Measurements from ENCODE around the gene RNF180. TPM values are rescaled to one million over a fixed set of nuclear protein-coding genes. Genes with fewer than 3 reads are reported as not detected.

Gene RNF180
- total RNA-seq, 1 donor from 2014 or later = 11.2 TPM

GRCh38 chr5:64149857-64150521 lies 15.7 kb upstream of the RNF180 start:
- DNase-seq (ENCODE audit: low spot score, unreplicated experiment) = no peak
- peaks cover 2% of the 10 kb centered on the region for H3K27me3 Mint-ChIP-seq
- peaks cover 8% of the 10 kb centered on the region for H3K9me3 Mint-ChIP-seq (ENCODE audit: low read depth)
- TF ChIP-seq, protein P1, sequence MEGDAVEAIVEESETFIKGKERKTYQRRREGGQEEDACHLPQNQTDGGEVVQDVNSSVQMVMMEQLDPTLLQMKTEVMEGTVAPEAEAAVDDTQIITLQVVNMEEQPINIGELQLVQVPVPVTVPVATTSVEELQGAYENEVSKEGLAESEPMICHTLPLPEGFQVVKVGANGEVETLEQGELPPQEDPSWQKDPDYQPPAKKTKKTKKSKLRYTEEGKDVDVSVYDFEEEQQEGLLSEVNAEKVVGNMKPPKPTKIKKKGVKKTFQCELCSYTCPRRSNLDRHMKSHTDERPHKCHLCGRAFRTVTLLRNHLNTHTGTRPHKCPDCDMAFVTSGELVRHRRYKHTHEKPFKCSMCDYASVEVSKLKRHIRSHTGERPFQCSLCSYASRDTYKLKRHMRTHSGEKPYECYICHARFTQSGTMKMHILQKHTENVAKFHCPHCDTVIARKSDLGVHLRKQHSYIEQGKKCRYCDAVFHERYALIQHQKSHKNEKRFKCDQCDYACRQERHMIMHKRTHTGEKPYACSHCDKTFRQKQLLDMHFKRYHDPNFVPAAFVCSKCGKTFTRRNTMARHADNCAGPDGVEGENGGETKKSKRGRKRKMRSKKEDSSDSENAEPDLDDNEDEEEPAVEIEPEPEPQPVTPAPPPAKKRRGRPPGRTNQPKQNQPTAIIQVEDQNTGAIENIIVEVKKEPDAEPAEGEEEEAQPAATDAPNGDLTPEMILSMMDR (IDR thresholded peaks at IDR 0.05; ENCODE audit: unreplicated experiment) = no peak
- H3K36me3 Mint-ChIP-seq (ENCODE audit: insufficient read depth) = no peaks in the 10 kb centered on the region
- H3K27ac Mint-ChIP-seq = no peak overlapping the region
- no peak overlapping the region for H3K4me3 Mint-ChIP-seq (ENCODE audit: low read depth)
- no peaks in the 10 kb centered on the region for H3K4me1 Mint-ChIP-seq (ENCODE audit: low read depth)

GRCh38 chr5:64156261-64156660 lies 9.4 kb upstream of the RNF180 start:
- H3K36me3 Mint-ChIP-seq (ENCODE audit: insufficient read depth) = no peaks in the 10 kb centered on the region
- peaks cover 2% of the 10 kb centered on the region for H3K27me3 Mint-ChIP-seq
- H3K9me3 Mint-ChIP-seq (ENCODE audit: low read depth) = peaks cover 8% of the 10 kb centered on the region
- H3K4me3 Mint-ChIP-seq (ENCODE audit: low read depth) = no peak overlapping the region
- TF ChIP-seq, protein P1 (IDR thresholded peaks at IDR 0.05; ENCODE audit: unreplicated experiment) = no peak
- H3K4me1 Mint-ChIP-seq (ENCODE audit: low read depth) = peaks cover 3% of the 10 kb centered on the region
- no peak for DNase-seq (ENCODE audit: low spot score, unreplicated experiment)
- no peak overlapping the region for H3K27ac Mint-ChIP-seq

DNA sequence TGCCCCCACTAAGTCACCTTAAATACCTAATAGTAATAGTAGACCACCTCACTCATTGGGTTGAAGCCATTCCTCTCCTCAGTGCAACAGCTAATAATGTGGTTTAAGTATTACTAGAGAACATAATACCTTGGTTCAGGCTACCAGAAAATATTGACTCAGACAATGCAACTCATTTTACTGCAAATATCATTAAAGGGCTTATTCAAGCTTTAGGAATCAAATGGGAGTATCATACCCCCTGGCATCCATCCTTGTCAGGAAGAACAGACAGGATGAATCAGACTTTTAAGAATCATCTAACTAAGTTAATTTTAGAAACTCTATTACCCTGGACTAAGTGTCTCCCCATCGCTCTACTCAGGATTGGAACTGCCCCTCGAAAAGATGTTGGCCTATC lies 6.8 kb upstream of the RNF180 start:
- TF ChIP-seq, protein P1 (IDR thresholded peaks at IDR 0.05; ENCODE audit: unreplicated experiment) = no peak
- H3K9me3 Mint-ChIP-seq (ENCODE audit: low read depth) = peaks cover 4% of the 10 kb centered on the region
- H3K36me3 Mint-ChIP-seq (ENCODE audit: insufficient read depth) = no peaks in the 10 kb centered on the region
- H3K27ac Mint-ChIP-seq = no peak overlapping the region
- DNase-seq (ENCODE audit: low spot score, unreplicated experiment) = no peak
- no peak overlapping the region for H3K4me3 Mint-ChIP-seq (ENCODE audit: low read depth)
- H3K27me3 Mint-ChIP-seq = peaks cover 5% of the 10 kb centered on the region
- peaks cover 3% of the 10 kb centered on the region for H3K4me1 Mint-ChIP-seq (ENCODE audit: low read depth)

GRCh38 chr5:64160201-64160600 lies 5.4 kb upstream of the RNF180 start:
- TF ChIP-seq, protein P1 (IDR thresholded peaks at IDR 0.05; ENCODE audit: unreplicated experiment) = no peak
- no peak overlapping the region for H3K27ac Mint-ChIP-seq
- no peaks in the 10 kb centered on the region for H3K36me3 Mint-ChIP-seq (ENCODE audit: insufficient read depth)
- H3K4me3 Mint-ChIP-seq (ENCODE audit: low read depth) = no peak overlapping the region
- H3K4me1 Mint-ChIP-seq (ENCODE audit: low read depth) = peaks cover 7% of the 10 kb centered on the region
- H3K9me3 Mint-ChIP-seq (ENCODE audit: low read depth) = no peaks in the 10 kb centered on the region
- no peak for DNase-seq (ENCODE audit: low spot score, unreplicated experiment)
- H3K27me3 Mint-ChIP-seq = peaks cover 7% of the 10 kb centered on the region

- no peak overlapping the region for H3K4me3 Mint-ChIP-seq (ENCODE audit: low read depth)
Observed at GRCh38 chr5:64161420-64161819, 4.2 kb upstream of the RNF180 start.

More at GRCh38 chr5:64161420-64161819, 4.2 kb upstream of the RNF180 start:
- H3K27me3 Mint-ChIP-seq = peaks cover 7% of the 10 kb centered on the region
- H3K9me3 Mint-ChIP-seq (ENCODE audit: low read depth) = no peaks in the 10 kb centered on the region
- TF ChIP-seq, protein P1 (IDR thresholded peaks at IDR 0.05; ENCODE audit: unreplicated experiment) = no peak
- H3K36me3 Mint-ChIP-seq (ENCODE audit: insufficient read depth) = no peaks in the 10 kb centered on the region
- no peak overlapping the region for H3K27ac Mint-ChIP-seq
- H3K4me1 Mint-ChIP-seq (ENCODE audit: low read depth) = peaks cover 3% of the 10 kb centered on the region
- no peak for DNase-seq (ENCODE audit: low spot score, unreplicated experiment)

All from progenitor cell of endocrine pancreas (in vitro differentiated cells).